ENCODE data around the gene ATRNL1.

ATRNL1 gene

GRCh38 chr10:115092555-115093285 lies 445 bp upstream of the ATRNL1 start:
- no peaks in the 10 kb centered on the region for H3K36me3 ChIP-seq (ENCODE audit: control insufficient read depth, low read length)
- peaks cover 51% of the 10 kb centered on the region for H3K27me3 ChIP-seq (ENCODE audit: control insufficient read depth, low read length)

GRCh38 chr10:115093776-115094408 lies 727 bp downstream of the ATRNL1 start:
- peaks cover 8% of the 10 kb centered on the region; the same call in 1 of the 2 replicates for H3K4me1 ChIP-seq (ENCODE audit: control insufficient read depth, low read length)
- TF ChIP-seq EZH2phosphoT487 (IDR thresholded peaks at IDR 0.05; ENCODE audit: borderline replicate concordance, low read length), result no peak
- no peak for TF ChIP-seq CTCF (IDR thresholded peaks at IDR 0.05; ENCODE audit: low read depth, low read length, poor library complexity, severe bottlenecking)
- no peaks in the 10 kb centered on the region for H3K79me2 ChIP-seq (ENCODE audit: control insufficient read depth, low read length)
- H3K4me2 ChIP-seq (ENCODE audit: low read length), result peak overlapping the region; percentile 69
- no peaks in the 10 kb centered on the region for H3K9me3 ChIP-seq (ENCODE audit: control insufficient read depth, insufficient read depth, low read length)
- H3K9me2 ChIP-seq (replicated peaks; ENCODE audit: control insufficient read depth, low read length), result no peaks in the 10 kb centered on the region
- peak overlapping the region; percentile 71 for H3K4me3 ChIP-seq (ENCODE audit: low read length)
- no peak overlapping the region for H3K27ac ChIP-seq (ENCODE audit: low read depth, low read length)
- no peaks in the 10 kb centered on the region for H3K36me3 ChIP-seq (ENCODE audit: control insufficient read depth, low read length)
- H4K20me1 ChIP-seq (ENCODE audit: control insufficient read depth, insufficient read depth, low read depth, low read length), result no peaks in the 10 kb centered on the region
- H3F3A ChIP-seq (ENCODE audit: control insufficient read depth, insufficient read depth), result no peaks in the 10 kb centered on the region
- peaks cover 48% of the 10 kb centered on the region for H3K27me3 ChIP-seq (ENCODE audit: control insufficient read depth, low read length)

More at GRCh38 chr10:115092555-115093285, 445 bp upstream of the ATRNL1 start:
- no peaks in the 10 kb centered on the region for H4K20me1 ChIP-seq (ENCODE audit: control insufficient read depth, insufficient read depth, low read depth, low read length)
- peaks cover 8% of the 10 kb centered on the region; the same call in 1 of the 2 replicates for H3K4me1 ChIP-seq (ENCODE audit: control insufficient read depth, low read length)
- peak overlapping the region; percentile 71 for H3K4me3 ChIP-seq (ENCODE audit: low read length)
- H3K27ac ChIP-seq (ENCODE audit: low read depth, low read length), result no peak overlapping the region
- H3K4me2 ChIP-seq (ENCODE audit: low read length), result peak overlapping the region; percentile 69
- H3K79me2 ChIP-seq (ENCODE audit: control insufficient read depth, low read length), result no peaks in the 10 kb centered on the region
- TF ChIP-seq EZH2phosphoT487 (IDR thresholded peaks at IDR 0.05; ENCODE audit: borderline replicate concordance, low read length), result no peak
- TF ChIP-seq CTCF (IDR thresholded peaks at IDR 0.05; ENCODE audit: low read depth, low read length, poor library complexity, severe bottlenecking), result no peak
- H3K9me3 ChIP-seq (ENCODE audit: control insufficient read depth, insufficient read depth, low read length), result no peaks in the 10 kb centered on the region
- H3F3A ChIP-seq (ENCODE audit: control insufficient read depth, insufficient read depth), result no peaks in the 10 kb centered on the region
- H3K9me2 ChIP-seq (replicated peaks; ENCODE audit: control insufficient read depth, low read length), result no peaks in the 10 kb centered on the region

- H3K27ac ChIP-seq (ENCODE audit: low read depth, low read length), result no peak overlapping the region
- TF ChIP-seq CTCF (IDR thresholded peaks at IDR 0.05; ENCODE audit: low read depth, low read length, poor library complexity, severe bottlenecking) (no peak), EZH2phosphoT487 (IDR thresholded peaks at IDR 0.05; ENCODE audit: borderline replicate concordance, low read length) (no peak)
- H3K27me3 ChIP-seq (ENCODE audit: control insufficient read depth, low read length), result peaks cover 48% of the 10 kb centered on the region
- H3K4me3 ChIP-seq (ENCODE audit: low read length), result no peak overlapping the region
- H3K4me2 ChIP-seq (ENCODE audit: low read length), result no peak overlapping the region
- H3K79me2 ChIP-seq (ENCODE audit: control insufficient read depth, low read length), result no peaks in the 10 kb centered on the region
- no peaks in the 10 kb centered on the region for H3K9me2 ChIP-seq (replicated peaks; ENCODE audit: control insufficient read depth, low read length)
- H3K36me3 ChIP-seq (ENCODE audit: control insufficient read depth, low read length), result no peaks in the 10 kb centered on the region
- no peaks in the 10 kb centered on the region for H3K9me3 ChIP-seq (ENCODE audit: control insufficient read depth, insufficient read depth, low read length)
- H3F3A ChIP-seq (ENCODE audit: control insufficient read depth, insufficient read depth), result no peaks in the 10 kb centered on the region
- no peaks in the 10 kb centered on the region for H4K20me1 ChIP-seq (ENCODE audit: control insufficient read depth, insufficient read depth, low read depth, low read length)
- peaks cover 8% of the 10 kb centered on the region; the same call in 1 of the 2 replicates for H3K4me1 ChIP-seq (ENCODE audit: control insufficient read depth, low read length)
These were observed 1.4 kb downstream of the ATRNL1 start for GRCh38 chr10:115094416-115095140.

Measured in DOHH2 (cell line).